Endometrium (tissue), 2 donors: Measurements from ENCODE around the gene GGT7.
"Not testable (repeated sequence)": the region's sequence is repeated elsewhere in the genome, so short reads cannot be mapped to it uniquely, and the experiment has no call there.

Experiments
- FAIRE-seq: peaks from 2 replicates; lab custom pipeline; 2012; peaks lifted over from hg19 to GRCh38; lab: Jason Lieb, UNC
- donor health status: control.
- donor health status: control.

GGT7 gene

GRCh38 chr20:34872622-34873224 is at the start of gene GGT7:
Gene GGT7, minus strand, starts transcription at chr20:34872856. Its CDS starts 41 bp downstream, at chr20:34872815.
- FAIRE-seq = no peak

GRCh38 chr20:34921436-34921835 is 48.8 kb upstream of the GGT7 start:
- FAIRE-seq = no peak

GRCh38 chr20:34920055-34920454 is 47.4 kb upstream of the GGT7 start:
- no peak for FAIRE-seq

GRCh38 chr20:34916774-34917354 is 44.2 kb upstream of the GGT7 start:
- no peak for FAIRE-seq

- FAIRE-seq = no peak
These were observed 43.2 kb upstream of the GGT7 start for GRCh38 chr20:34915749-34916455.

GRCh38 chr20:34915131-34915530 is 42.5 kb upstream of the GGT7 start:
- FAIRE-seq = no peak

GRCh38 chr20:34907616-34908469 is 35.2 kb upstream of the GGT7 start:
- FAIRE-seq = no peak

GRCh38 chr20:34904202-34904621 is 31.6 kb upstream of the GGT7 start:
- FAIRE-seq = no peak

GRCh38 chr20:34898731-34899130 is 26.1 kb upstream of the GGT7 start:
- not testable (repeated sequence) for FAIRE-seq

GRCh38 chr20:34898129-34898528 is 25.5 kb upstream of the GGT7 start:
- FAIRE-seq = not testable (repeated sequence)

- no peak for FAIRE-seq
These were observed 23.5 kb upstream of the GGT7 start for GRCh38 chr20:34896086-34896621.

- no peak for FAIRE-seq
These were observed 22.8 kb upstream of the GGT7 start for GRCh38 chr20:34895465-34895864.

GRCh38 chr20:34894723-34895122 is 22.1 kb upstream of the GGT7 start:
- no peak for FAIRE-seq

GRCh38 chr20:34892671-34893070 is 20.0 kb upstream of the GGT7 start:
- no peak for FAIRE-seq

- no peak for FAIRE-seq
These were observed 18.8 kb upstream of the GGT7 start for GRCh38 chr20:34891166-34892062.

- FAIRE-seq = no peak
These were observed 15.8 kb upstream of the GGT7 start for GRCh38 chr20:34888468-34888867.

GRCh38 chr20:34887023-34887422 is 14.4 kb upstream of the GGT7 start:
- FAIRE-seq = no peak

- no peak for FAIRE-seq
These were observed 13.5 kb upstream of the GGT7 start for GRCh38 chr20:34886122-34886521.

GRCh38 chr20:34884260-34884659 is 11.6 kb upstream of the GGT7 start:
- no peak for FAIRE-seq

- FAIRE-seq = no peak
These were observed 11.2 kb upstream of the GGT7 start for GRCh38 chr20:34883809-34884208.

- no peak for FAIRE-seq
These were observed 10.5 kb upstream of the GGT7 start for GRCh38 chr20:34883087-34883688.
